Fibroblast of mammary gland (primary cell): ENCODE data around the gene RELA.
A peak's percentile ranks its signal among the peaks of the same experiment; 100 is the strongest.
"Not testable (repeated sequence)": the region's sequence is repeated elsewhere in the genome, so short reads cannot be mapped to it uniquely, and the experiment has no call there.

Experiments used
- DNase-seq: peaks from one replicate; pipeline ENCODE4 v3.0.0-alpha.2; 2010; ENCODE audit warnings: low read depth
- H3K4me3 ChIP-seq: 2 replicates; pipeline ENCODE4 v1.5.1; 2011; ENCODE audit warnings: low read depth, mild to moderate bottlenecking, low read length, moderate library complexity; ENCODE audit not compliant: control insufficient read depth
- TF ChIP-seq, protein P1 (sequence below): conservative IDR thresholded peaks from 2 replicates; pipeline ENCODE4 v1.5.1; 2011; ENCODE audit warnings: low read depth, low read length, inconsistent platforms; ENCODE audit not compliant: control insufficient read depth, insufficient read depth

RELA gene

GRCh38 chr11:65672180-65672860 is 9.6 kb upstream of the RELA start:
- DNase-seq: no peak
- TF ChIP-seq, protein P1, sequence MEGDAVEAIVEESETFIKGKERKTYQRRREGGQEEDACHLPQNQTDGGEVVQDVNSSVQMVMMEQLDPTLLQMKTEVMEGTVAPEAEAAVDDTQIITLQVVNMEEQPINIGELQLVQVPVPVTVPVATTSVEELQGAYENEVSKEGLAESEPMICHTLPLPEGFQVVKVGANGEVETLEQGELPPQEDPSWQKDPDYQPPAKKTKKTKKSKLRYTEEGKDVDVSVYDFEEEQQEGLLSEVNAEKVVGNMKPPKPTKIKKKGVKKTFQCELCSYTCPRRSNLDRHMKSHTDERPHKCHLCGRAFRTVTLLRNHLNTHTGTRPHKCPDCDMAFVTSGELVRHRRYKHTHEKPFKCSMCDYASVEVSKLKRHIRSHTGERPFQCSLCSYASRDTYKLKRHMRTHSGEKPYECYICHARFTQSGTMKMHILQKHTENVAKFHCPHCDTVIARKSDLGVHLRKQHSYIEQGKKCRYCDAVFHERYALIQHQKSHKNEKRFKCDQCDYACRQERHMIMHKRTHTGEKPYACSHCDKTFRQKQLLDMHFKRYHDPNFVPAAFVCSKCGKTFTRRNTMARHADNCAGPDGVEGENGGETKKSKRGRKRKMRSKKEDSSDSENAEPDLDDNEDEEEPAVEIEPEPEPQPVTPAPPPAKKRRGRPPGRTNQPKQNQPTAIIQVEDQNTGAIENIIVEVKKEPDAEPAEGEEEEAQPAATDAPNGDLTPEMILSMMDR: no peak
- H3K4me3 ChIP-seq: no peak overlapping the region

DNA sequence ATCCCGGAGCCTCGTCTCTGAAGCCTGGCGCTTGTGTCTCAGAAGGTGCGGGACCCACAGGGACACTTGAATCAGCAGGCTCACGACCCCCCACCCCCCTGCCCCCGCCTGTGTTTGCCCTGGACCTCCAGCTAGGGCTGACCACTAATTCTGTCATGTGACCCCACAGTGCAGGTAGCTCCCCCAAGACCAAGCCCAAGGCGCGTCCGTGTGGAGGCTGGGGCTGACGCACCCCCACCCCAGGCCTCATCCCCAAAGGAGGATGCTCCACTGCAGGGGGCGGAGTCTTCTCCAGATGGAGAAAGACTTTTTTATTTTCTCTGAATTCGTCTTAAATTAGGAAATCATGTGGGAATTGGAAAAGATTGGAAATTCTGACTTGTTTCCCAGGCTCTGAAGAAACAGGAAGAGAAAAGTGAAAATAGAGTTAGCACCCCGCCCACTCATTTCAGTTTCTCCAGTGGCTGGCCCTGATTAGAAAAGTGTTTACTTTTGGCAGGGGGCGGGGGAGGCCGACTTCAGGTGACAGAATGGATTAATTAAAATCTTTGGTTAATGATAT is 1.0 kb upstream of the RELA start:
- peak overlapping the region; percentile 59 for H3K4me3 ChIP-seq
- TF ChIP-seq, protein P1: no peak
- peak; percentile 78 for DNase-seq

DNA sequence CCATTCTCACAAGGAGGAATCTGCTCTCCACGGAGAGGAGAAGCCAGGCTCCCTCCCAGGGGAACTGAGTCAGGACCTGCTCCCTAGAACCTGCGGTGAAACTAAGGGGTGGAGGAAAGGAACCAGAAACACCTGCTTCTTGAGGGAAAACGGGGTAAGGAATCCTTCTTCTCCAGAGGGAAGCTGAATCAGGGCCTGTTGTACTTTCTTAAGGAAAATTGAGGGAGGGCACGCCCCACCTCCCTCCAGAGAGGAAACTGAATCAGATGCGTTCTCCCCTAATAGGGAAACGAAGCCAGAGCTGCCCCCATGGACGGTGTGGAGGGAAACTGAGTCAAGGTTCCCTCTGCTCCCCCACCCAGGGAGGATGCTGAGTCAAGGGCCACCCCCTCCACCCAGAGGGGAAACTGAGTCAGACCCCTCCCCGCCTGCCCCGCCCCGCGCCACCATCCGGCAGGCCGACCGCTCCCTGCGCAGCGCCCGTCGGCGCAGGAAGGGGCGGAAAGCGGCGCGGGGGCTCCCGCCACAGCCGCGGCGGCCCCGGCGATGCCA is 393 bp downstream of the RELA start:
- peak; percentile 56 for DNase-seq
- TF ChIP-seq, protein P1: no peak
- H3K4me3 ChIP-seq: peak overlapping the region; percentile 94

- H3K4me3 ChIP-seq: peak overlapping the region; percentile 94
- TF ChIP-seq, protein P1: no peak
- no peak for DNase-seq
These were observed 993 bp downstream of the RELA start for GRCh38 chr11:65661599-65662246.

GRCh38 chr11:65660908-65661307 is 1.8 kb downstream of the RELA start:
- DNase-seq, H3K4me3 ChIP-seq: not testable (repeated sequence)

DNA sequence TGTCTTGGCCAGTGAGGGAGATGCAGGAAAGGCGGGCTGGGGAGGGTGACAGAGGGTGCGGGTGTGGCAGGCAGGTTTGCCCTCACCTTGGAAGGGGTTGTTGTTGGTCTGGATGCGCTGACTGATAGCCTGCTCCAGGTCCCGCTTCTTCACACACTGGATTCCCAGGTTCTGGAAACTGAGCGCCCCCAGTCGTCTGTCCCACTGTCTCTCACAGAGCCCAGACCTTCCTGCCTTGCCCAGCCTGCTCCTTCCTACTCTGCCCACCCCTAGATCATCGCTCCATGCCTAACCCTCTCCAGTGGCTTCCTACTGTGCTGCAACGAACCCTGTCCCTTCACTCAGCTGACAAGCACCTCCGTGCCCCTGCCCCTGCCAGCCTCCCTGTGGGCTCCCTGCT is 2.7 kb downstream of the RELA start:
- H3K4me3 ChIP-seq: no peak overlapping the region
- TF ChIP-seq, protein P1: no peak
- DNase-seq: no peak
